CD4-positive, alpha-beta T cell treated with Interleukin-6 for 4 hours (primary cell): ENCODE measurements around the gene SEC31A.
"Not testable (repeated sequence)": the region's sequence is repeated elsewhere in the genome, so short reads cannot be mapped to it uniquely, and the experiment has no call there.

Experiments used
- DNase-seq: peaks from one replicate; pipeline ENCODE4 v3.0.0-alpha.2; 2020; ENCODE audit warnings: mixed read lengths

Gene SEC31A

DNA sequence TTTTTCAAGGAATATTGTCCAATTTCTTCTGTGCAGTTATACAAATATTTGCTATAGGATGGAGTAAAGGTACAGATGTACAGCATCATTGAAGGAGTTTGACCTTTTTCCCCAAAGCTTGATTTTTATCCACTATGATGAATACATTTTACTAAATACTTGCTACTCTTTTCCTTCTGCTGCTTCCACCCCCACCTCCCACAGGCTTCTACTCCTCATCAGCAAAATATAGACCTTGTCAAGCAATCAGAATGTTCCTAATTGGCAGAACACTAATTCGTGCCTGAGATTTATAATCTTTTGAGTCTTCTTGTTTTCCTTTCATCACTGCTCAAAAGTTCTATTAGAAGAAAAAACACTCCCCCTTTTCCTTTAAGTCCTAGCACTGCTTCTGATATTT is 5.8 kb upstream of the SEC31A start:
- no peak for DNase-seq

DNA sequence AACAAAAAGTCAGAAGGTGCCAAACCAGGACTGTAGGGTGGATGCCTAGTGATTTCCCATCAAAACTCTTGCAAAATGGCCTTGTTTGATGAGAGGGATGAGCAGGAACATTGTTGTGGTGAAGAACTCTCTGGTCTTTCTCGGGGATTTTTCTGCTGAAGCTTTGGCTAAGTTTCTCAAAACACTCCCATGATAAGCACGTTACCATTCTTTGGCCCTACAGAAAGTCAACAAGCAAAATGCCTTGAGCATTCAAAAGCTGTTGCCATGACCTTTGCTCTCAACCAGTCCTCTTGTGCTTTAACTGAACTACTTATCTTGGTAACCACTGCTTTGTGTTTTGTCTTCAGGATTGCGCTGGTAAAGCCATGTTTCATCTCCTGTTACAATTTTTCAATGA is 3.0 kb upstream of the SEC31A start:
- DNase-seq = no peak

DNA sequence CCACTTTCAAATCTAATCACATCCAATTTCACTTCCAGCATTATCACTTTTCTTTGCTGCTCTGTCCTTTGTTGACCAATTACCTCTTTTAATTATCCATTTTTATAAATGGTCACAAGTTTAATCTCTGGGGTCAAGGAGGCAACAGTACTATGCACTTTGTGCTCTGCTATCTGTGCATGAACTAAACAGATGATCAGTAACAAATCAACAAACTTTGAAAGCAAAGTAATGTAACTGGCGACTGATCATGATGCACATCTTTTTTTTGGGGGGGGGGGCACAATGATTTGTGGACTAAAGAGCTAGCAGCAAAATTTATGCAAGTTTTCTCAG is 1.5 kb upstream of the SEC31A start:
- DNase-seq = no peak

- DNase-seq = no peak
Observed at GRCh38 chr4:82891707-82892466, 934 bp upstream of the SEC31A start.

DNA sequence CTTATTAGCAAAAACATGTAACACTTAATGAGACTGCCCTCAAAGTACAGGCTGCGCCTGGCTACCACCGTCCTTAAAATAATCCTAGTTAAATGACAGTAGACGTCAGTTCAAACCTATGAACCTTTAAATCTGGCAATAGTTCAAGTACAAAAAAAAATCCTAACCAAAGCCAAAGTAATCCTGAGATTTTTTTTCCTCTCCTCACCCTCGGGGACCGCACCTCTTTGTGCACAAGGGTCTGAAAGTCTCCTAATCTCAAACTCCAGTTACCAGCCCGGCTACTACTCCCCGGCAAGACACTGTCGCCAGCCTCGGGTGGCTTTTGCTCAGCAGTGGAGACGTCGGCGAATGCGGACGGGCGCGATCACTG is 439 bp downstream of the SEC31A start:
- no peak for DNase-seq

GRCh38 chr4:82889287-82889686 is 1.7 kb downstream of the SEC31A start:
- DNase-seq = no peak

DNA sequence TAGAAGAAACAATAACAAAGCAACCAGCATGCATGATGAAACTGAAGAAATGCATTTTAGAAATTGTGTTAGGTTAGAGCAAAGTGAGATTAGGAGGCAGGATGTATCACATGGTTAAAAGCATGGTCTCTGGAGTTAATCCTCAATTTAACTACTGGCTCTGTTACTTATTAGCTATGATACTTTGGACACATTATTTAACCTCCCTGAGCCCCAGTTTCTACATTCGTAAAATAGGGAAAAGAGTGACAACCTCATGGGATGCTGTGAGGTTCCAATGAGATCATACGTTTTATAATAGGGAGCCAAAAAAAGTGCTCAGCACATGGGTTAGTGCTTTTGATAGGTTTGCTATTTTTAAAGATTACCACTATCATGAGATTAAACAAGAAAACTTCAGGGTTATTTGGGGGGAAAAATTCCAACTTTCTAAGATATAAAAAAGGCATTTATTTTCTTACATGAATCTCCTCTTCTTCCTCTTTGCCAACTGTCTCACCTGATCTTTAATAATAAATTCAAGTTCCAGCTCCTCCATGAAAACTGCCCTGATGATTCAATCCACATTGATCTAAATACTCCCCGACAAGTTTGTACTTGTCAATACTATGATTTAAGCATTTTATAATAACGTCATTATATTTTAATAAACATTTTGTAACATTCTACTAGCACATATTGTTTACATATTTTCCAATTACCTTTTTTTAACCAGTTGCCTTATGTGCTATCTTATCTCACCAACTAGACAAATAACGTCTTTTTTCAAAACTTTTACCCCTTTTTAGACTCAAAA is 4.6 kb downstream of the SEC31A start:
- no peak for DNase-seq

GRCh38 chr4:82885410-82885809 is 5.5 kb downstream of the SEC31A start:
- no peak for DNase-seq

GRCh38 chr4:82868572-82868971 is 22.4 kb downstream of the SEC31A start:
- no peak for DNase-seq

DNA sequence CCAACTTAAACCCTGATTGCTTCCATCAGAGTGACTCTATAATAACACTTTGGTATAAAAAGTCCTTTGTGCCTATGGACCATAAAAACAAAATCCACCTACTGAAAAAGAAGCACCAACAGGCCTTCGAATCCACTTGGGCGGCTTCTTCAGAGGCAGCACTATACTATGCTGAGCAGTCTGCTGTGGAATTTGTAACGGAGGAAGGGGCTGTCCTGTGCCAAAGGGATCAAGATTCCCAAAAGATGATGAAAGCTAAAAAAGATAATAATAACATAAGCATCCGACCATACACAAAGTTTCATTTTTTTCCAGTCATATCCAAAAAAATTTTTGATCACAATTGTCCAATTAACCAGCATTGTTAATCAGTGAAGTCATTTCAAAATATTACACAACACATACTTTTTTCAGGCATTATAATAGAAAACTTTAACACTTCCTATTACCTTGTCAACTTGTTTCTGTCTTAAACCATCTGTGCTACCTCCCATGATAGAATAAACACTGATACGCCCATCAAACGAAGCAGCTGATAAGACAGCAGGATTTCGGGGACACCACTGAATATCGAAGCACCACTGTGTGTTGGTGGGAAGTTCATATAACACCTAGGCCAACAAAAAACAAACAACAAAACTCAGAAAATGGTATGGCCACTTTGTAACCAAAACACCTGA is 24.1 kb downstream of the SEC31A start:
- DNase-seq = no peak

- not testable (repeated sequence) for DNase-seq
Observed at GRCh38 chr4:82866033-82866432, 24.9 kb downstream of the SEC31A start.

DNA sequence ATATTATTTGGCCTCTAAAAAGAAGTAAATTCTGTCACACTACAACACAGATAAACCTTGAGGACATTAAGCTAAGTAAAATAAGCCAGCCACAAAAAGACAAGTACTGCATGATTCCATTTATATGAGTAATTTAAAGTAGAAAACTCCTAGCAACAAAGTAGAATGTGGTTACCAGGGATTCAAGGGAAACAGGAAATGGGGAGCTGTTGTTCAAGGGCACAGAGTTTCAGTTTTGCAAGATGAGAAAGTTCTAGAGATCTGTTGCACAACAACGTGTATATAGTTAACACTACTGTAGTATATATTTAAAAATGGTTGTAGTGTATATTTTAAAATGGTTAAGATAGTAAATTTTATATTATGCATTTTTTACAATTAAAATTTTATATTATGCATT is 25.4 kb downstream of the SEC31A start:
- no peak for DNase-seq

- DNase-seq = no peak
Observed at GRCh38 chr4:82864336-82864979, 26.5 kb downstream of the SEC31A start.

- DNase-seq = no peak
Observed at GRCh38 chr4:82861529-82861928, 29.4 kb downstream of the SEC31A start.

DNA sequence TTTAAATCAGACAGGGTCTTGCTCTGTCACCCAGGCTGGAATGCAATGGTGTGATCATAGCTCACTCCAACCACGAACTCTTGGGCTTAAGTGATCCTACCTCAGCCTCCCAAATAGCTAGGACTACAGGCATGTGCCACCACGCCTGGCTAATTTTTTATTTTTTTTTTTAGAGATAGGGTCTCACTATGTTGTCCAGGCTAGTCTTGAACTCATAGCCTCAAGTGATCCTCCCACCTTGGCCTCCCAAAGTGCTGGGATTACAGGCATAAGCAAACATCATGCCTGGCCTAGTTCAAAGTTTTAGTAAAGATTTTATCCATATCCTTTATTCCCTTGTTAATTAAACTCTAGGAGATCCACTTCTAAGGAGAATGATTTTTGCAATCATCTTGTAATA is 30.5 kb downstream of the SEC31A start:
- DNase-seq = not testable (repeated sequence)

DNA sequence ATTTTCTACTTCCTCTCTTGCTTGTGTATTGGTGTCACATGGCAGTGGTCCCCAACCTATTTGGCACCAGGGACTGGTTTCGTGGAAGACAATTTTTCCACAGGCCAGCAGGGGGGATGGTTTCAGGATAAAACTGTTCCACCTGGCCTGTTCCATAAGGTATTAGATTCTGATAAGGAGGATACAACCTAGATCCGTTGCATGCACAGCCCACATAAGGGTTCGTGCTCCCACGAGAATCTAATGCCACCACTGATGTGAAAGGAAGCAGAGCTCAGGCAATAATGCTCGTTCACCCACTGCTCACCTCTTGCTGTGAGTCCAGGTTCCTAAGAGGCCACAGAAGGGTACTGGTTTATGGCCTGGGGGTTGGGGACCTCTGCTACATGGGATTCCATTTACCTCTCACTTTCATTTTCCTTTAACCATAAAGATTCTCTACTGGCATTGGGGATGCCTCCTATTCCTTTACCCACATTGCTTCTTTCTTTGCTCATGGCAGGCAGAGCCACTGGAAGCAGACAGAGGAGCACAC is 38.1 kb downstream of the SEC31A start:
- no peak for DNase-seq

- no peak for DNase-seq
Observed at GRCh38 chr4:82851885-82852750, 38.8 kb downstream of the SEC31A start.

DNA sequence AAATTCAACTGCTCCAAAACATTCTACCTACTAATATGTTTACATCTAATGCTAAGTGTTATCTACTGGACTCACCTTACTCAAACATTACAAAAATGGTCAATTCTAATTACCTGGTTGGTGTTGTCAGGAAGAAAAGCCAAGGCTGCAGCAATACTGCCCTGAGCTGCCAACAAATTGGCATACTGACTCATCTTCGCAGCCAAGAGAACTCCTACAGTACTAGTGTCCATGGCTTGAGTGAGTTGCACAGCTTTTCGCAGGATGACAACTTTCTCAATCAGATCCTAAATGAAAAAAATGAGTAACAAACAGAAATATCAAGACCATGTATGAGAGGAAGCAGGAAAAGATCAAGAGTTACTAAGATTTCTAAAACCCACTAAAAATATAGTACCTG is 39.6 kb downstream of the SEC31A start:
- DNase-seq = no peak

DNA sequence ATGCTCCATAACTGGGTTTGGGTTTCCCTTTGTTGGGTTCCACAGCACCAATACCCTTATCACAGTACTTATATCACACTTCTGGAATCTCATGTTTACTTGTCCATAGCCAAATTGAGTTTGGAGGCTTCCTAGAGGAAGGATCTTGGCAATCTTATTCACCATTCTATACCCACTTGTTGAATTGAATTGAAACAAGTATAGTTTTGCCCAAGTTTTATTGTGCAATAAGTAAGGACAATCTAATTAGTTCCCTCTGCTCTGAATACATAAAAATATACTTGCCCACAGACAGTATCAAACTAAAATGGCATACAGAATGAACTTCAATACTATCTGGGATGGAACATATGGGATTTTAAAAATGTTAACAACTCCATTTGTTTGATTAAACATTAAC is 40.3 kb downstream of the SEC31A start:
- no peak for DNase-seq

DNA sequence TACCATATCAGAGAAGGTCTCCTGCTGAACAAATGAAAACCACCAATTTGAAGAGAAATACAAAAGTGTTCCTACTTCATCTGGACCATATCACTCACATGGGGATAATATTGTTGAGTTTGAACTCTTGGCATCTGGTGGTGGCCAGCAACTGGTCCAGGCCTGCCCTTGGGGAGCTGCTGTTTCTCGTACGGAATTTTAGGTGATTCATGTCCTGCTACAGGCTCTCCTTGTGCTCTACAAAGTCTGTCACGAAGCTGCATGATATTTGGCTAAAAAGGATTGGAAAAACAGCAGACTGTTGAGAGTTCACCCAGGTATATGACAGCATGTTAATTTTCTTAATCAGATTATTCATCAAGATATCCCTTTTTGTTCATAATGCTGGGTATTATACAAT is 42.2 kb downstream of the SEC31A start:
- DNase-seq = no peak

DNA sequence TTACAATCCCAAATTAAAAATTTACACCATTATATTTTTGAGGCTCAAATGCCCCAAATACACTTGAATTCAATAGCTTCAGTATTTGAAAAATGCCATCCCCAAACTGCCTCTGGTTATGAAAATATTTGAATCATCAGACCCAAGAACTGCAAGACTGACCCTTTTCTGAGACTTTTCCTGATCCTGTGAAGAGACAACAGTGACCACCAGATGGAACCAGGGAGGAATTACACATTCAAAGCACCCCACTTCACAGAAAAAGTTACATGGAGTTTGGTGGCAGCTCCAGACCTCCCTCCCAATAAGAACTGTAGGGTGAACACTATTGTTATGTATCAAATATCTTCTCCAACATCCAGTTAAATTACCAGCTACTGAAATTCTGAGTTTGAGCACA is 48.4 kb downstream of the SEC31A start:
- DNase-seq = no peak

GRCh38 chr4:82839624-82840023 is 51.3 kb downstream of the SEC31A start:
- no peak for DNase-seq
